GM12878 (cell line): Measurements from ENCODE around the gene CHPF2. TPM values are rescaled to one million over a fixed set of nuclear protein-coding genes. Genes with fewer than 3 reads are reported as not detected.

Source experiments
- ATAC-seq: fragments of 200-7000 bp; cut with Tn5 transposase; 3 replicates; pipeline ENCODE4 v1.9.1; 2020; ENCODE audit warnings: mild to moderate bottlenecking, moderate library complexity
- BruUV-seq: library from RNA; stranded (reverse); fragments of 400-500 nt; replicated peaks from 2 replicates; lab custom pipeline; 2021; lab: Mats Ljungman, UMichigan
- CTCF ChIA-PET: fragments of 300-600 bp; sonication (Branson Sonifier 250); formaldehyde crosslinking; extraction: SDS; loops from one replicate; lab custom pipeline; 2021; ENCODE audit warnings: inconsistent platforms; lab: Yijun Ruan, JAX
- POLR2A ChIA-PET: fragments of 350-600 bp; formaldehyde crosslinking; extraction: SDS; loops from one replicate; lab custom pipeline; 2021; ENCODE audit warnings: inconsistent platforms; lab: Charles Lee
- RAD21 ChIA-PET: fragments of 300-600 bp; sonication (Branson Sonifier 250); formaldehyde crosslinking; loops from one replicate; lab custom pipeline; 2023; ENCODE audit warnings: antibody characterized with exemption; ENCODE audit not compliant: unreplicated experiment; lab: Charles Lee
- SMC1A ChIA-PET: fragments of 300-600 bp; sonication (Branson Sonifier 250); formaldehyde crosslinking; loops from one replicate; lab custom pipeline; 2023; ENCODE audit not compliant: unreplicated experiment, uncharacterized antibody; lab: Charles Lee
- DNase-seq: peaks from one replicate; pipeline ENCODE4 v3.0.0-alpha.2; 2011; ENCODE audit warnings: low read depth, low spot score
- FAIRE-seq: peaks from 3 replicates; lab custom pipeline; 2011; peaks lifted over from hg19 to GRCh38; lab: Jason Lieb, UNC
- H2AFZ ChIP-seq: 2 replicates; pipeline ENCODE4 v1.6.0; 2011; ENCODE audit warnings: low read depth, low read length, control low read depth; ENCODE audit not compliant: control insufficient read depth
- H3K27ac ChIP-seq: 2 replicates; pipeline ENCODE4 v1.5.1; 2011; ENCODE audit warnings: control low read depth; ENCODE audit not compliant: control insufficient read depth, insufficient read depth
- H3K27me3 ChIP-seq, 2 experiments: replicated peaks in 1 of 2; 2 replicates each; pipeline versions ENCODE4 v1.6.0 to v1.6.1; 2011; ENCODE audit warnings: low read length in 1 of 2; ENCODE audit not compliant: control insufficient read depth in 2 of 2, insufficient read depth in 2 of 2
- H3K36me3 ChIP-seq, 2 experiments: 2 replicates each; pipeline ENCODE4 v1.5.1; 2011; ENCODE audit warnings: low read length in 1 of 2; ENCODE audit not compliant: control insufficient read depth in 2 of 2, insufficient read depth in 2 of 2
- H3K4me1 ChIP-seq: 2 replicates; pipeline ENCODE4 v1.6.1; 2011; ENCODE audit warnings: mild to moderate bottlenecking, low read length, moderate library complexity, mixed read lengths; ENCODE audit not compliant: control insufficient read depth, insufficient read depth
- H3K4me2 ChIP-seq: 2 replicates; pipeline ENCODE4 v1.6.0; 2011; ENCODE audit warnings: control low read depth; ENCODE audit not compliant: control insufficient read depth, insufficient read depth
- H3K4me3 ChIP-seq: fragments of 200-600 bp; sonication (generic); 2 replicates; pipeline ENCODE4 v1.5.1; 2016
- H3K79me2 ChIP-seq: 2 replicates; pipeline ENCODE4 v1.6.0; 2011; ENCODE audit warnings: low read length; ENCODE audit not compliant: control insufficient read depth, insufficient read depth
- H3K9ac ChIP-seq: 2 replicates; pipeline ENCODE4 v1.8.0; 2011; ENCODE audit warnings: low read length, control low read depth, mixed read lengths; ENCODE audit not compliant: control insufficient read depth, insufficient read depth
- H3K9me3 ChIP-seq: replicated peaks from 3 replicates; pipeline ENCODE4 v1.5.1; 2011; ENCODE audit warnings: mild to moderate bottlenecking, low read length; ENCODE audit not compliant: control insufficient read depth, insufficient read depth
- H4K20me1 ChIP-seq: 2 replicates; pipeline ENCODE4 v1.6.0; 2011; ENCODE audit not compliant: control insufficient read depth, insufficient read depth
- CTCF ChIP-seq, 3 experiments: IDR thresholded peaks in 2 of 3; conservative IDR thresholded peaks in 1 of 3; 2 replicates each; pipeline ENCODE4 v1.5.1; 2011; ENCODE audit warnings: low read depth in 3 of 3, low read length in 3 of 3, mild to moderate bottlenecking in 3 of 3, control low read depth in 2 of 3, moderate library complexity in 2 of 3, inconsistent platforms in 1 of 3, mixed read lengths in 1 of 3; ENCODE audit not compliant: control insufficient read depth in 2 of 3, insufficient read depth in 1 of 3; ENCODE audit errors: extremely low read depth in 1 of 3
- E2F8 ChIP-seq: fragments of 450-650 bp; IDR thresholded peaks from 2 replicates; pipeline ENCODE4 v1.6.1; 2018; ENCODE audit warnings: mild to moderate bottlenecking, low read depth, moderate library complexity; ENCODE audit not compliant: partially characterized antibody
- ELK1 ChIP-seq: IDR thresholded peaks from 2 replicates; pipeline ENCODE4 v1.6.1; 2012; ENCODE audit warnings: low read depth, low read length, improper control_type of control experiment
- MTA3 ChIP-seq: IDR thresholded peaks from 2 replicates; pipeline ENCODE4 v1.6.1; 2012; ENCODE audit warnings: low read length, inconsistent platforms, borderline replicate concordance
- MYB ChIP-seq: fragments of 150-350 bp; IDR thresholded peaks from 2 replicates; pipeline ENCODE4 v1.6.1; 2014; ENCODE audit warnings: mild to moderate bottlenecking, low read depth, low read length, borderline replicate concordance
- NBN ChIP-seq: fragments of 450-650 bp; IDR thresholded peaks from 2 replicates; pipeline ENCODE4 v1.6.1; 2016
- NFIC ChIP-seq: IDR thresholded peaks from 2 replicates; pipeline ENCODE4 v1.6.1; 2012; ENCODE audit warnings: low read depth, mild to moderate bottlenecking, inconsistent platforms, low read length, moderate library complexity
- PKNOX1 ChIP-seq: fragments of 450-650 bp; IDR thresholded peaks from 2 replicates; pipeline ENCODE4 v1.6.1; 2016; ENCODE audit warnings: mild to moderate bottlenecking
- PML ChIP-seq: IDR thresholded peaks from 2 replicates; pipeline ENCODE4 v1.6.1; 2012; ENCODE audit warnings: low read length, inconsistent platforms
- YY1 ChIP-seq: IDR thresholded peaks from 2 replicates; pipeline ENCODE4 v1.6.1; 2011; ENCODE audit warnings: low read depth, mild to moderate bottlenecking, low read length
- ZBED1 ChIP-seq: IDR thresholded peaks from 2 replicates; pipeline ENCODE4 v1.6.1; 2016; ENCODE audit warnings: borderline replicate concordance
- ZBTB40 ChIP-seq: fragments of 450-650 bp; IDR thresholded peaks from 2 replicates; pipeline ENCODE4 v1.6.1; 2016; ENCODE audit warnings: mild to moderate bottlenecking, moderate library complexity, borderline replicate concordance
- ZSCAN29 ChIP-seq: fragments of 450-650 bp; IDR thresholded peaks from 2 replicates; pipeline ENCODE4 v1.6.1; 2017; ENCODE audit warnings: mild to moderate bottlenecking, moderate library complexity
- WGBS: methylation state at CpG from one replicate; pipeline ENCODE4 v1.1.6; 2016; ENCODE audit warnings: low lambda C conversion rate; ENCODE audit not compliant: insufficient replicate concordance, insufficient coverage; ENCODE audit errors: missing lambda C conversion rate; 5-methylcytosine and 5-hydroxymethylcytosine counted together
- in situ Hi-C: fragments of 300-500 bp; cut with MboI; formaldehyde crosslinking; loops from 9 replicates; pipeline ENCODE4 v1.14.3; 2018; ENCODE audit warnings: mixed read lengths
- intact Hi-C: fragments of 100-400 bp; cut with micrococcal nuclease; formaldehyde crosslinking; loops from one replicate; pipeline ENCODE4 v1.14.2; 2022; ENCODE audit not compliant: unreplicated experiment
- polyA plus RNA-seq, 11 experiments: library from polyadenylated mRNA; depleted of rRNA in 4 of 11; unstranded in 6 of 11; stranded (reverse) in 5 of 11; fragments of >200 nt; fragmentation: Nextera tagmentation in 4 of 11; fragmentation: Illumina TruSeq in 1 of 11; extraction: Ambion mirVana in 4 of 11; extraction: Trizol in 1 of 11; gene quantifications; 1 replicate in 1 of 11; 2 replicates in 10 of 11; pipeline versions ENCODE4 v1.2.1 to v1.2.3, GENCODE V29; 2011 to 2016; ENCODE audit warnings: inconsistent platforms in 2 of 11, missing spikeins in 2 of 11, low read depth in 1 of 11
- total RNA-seq, 4 experiments: library from RNA; depleted of rRNA in 3 of 4; stranded (reverse); fragments of >200 nt in 3 of 4; fragmentation: Illumina TruSeq in 1 of 4; extraction: Trizol in 1 of 4; gene quantifications; 2 replicates each; pipeline versions ENCODE4 v1.2.1 to v1.2.3, GENCODE V29; 2013 to 2021

CHPF2 gene
- total and polyA plus RNA-seq, 10 of the 15 experiments (the other 5 are each of a cell fraction or from before 2014, with no cell fraction given), result 0.23 to 33.1 (median 11.5) TPM

- BruUV-seq, result no TSS peak
- ATAC-seq (peak; percentile 64), FAIRE-seq (no peak), DNase-seq (no peak)
- Histone ChIP-seq H3K79me2 (no peaks in the 10 kb centered on the region), H3K4me3 (no peak overlapping the region), H4K20me1 (no peaks in the 10 kb centered on the region), H3K4me1 (no peaks in the 10 kb centered on the region), H3K9ac (no peak overlapping the region), H3K27me3 (peaks cover 1 to 2% of the 10 kb centered on the region in 2 experiments; a peak in 3 of 4 replicates), H2AFZ (no peak overlapping the region), H3K9me3 (no peaks in the 10 kb centered on the region), H3K4me2 (no peak overlapping the region), H3K36me3 (no peaks in the 10 kb centered on the region), H3K27ac (no peak overlapping the region)
- CTCF ChIA-PET, result no interaction called here
- intact Hi-C loops (no loop called here), in situ Hi-C loops (no loop called here)
- POLR2A ChIA-PET, result no interaction called here
- SMC1A ChIA-PET, result no interaction called here
- 8% methylated on average over 6 of the region's 6 CpGs for WGBS
- RAD21 ChIA-PET, result no interaction called here
- TF ChIP-seq MTA3 (no peak), CTCF (IDR thresholded peaks at IDR 0.05 in 2 of 3, conservative IDR thresholded peaks at IDR 0.05 in 1 of 3; ENCODE audit: control insufficient read depth in 2 of 3, extremely low read depth in 1 of 3, insufficient read depth in 1 of 3, low read depth in 3 of 3, low read length in 3 of 3) (no peak), PKNOX1 (no peak), ELK1 (no peak), NFIC (no peak), E2F8 (no peak), PML (no peak), ZSCAN29 (no peak), NBN (no peak), MYB (no peak), ZBED1 (no peak), ZBTB40 (no peak), YY1 (no peak)
Measured at GRCh38 chr7:151205730-151206129, 26.6 kb upstream of the CHPF2 start.
